ENCODE results near the gene HTR4. TPM values are rescaled to one million over a fixed set of nuclear protein-coding genes. Genes with fewer than 3 reads are reported as not detected.

HTR4 gene
- polyA plus RNA-seq, 1 experiment: not detected

GRCh38 chr5:148543727-148544126 is 110.6 kb downstream of the HTR4 start:
- DNase-seq (ENCODE audit: low read depth, low spot score): no peak
- TF ChIP-seq CTCF (IDR thresholded peaks at IDR 0.05; ENCODE audit: low read depth, low read length): no peak
- Histone ChIP-seq H3K27ac (ENCODE audit: low read depth, low read length) (no peak overlapping the region), H3K9me3 (ENCODE audit: control insufficient read depth, insufficient read depth, low read length) (no peaks in the 10 kb centered on the region), H3K4me3 (ENCODE audit: low read depth, low read length) (no peak overlapping the region), H3K27me3 (ENCODE audit: control insufficient read depth, insufficient read depth, low read length) (peaks cover 2% of the 10 kb centered on the region)
- CTCF ChIA-PET: no interaction called here
- POLR2A ChIA-PET: no interaction called here

- TF ChIP-seq CTCF (IDR thresholded peaks at IDR 0.05; ENCODE audit: low read depth, low read length): no peak
- ChIA-PET CTCF (no interaction called here), POLR2A (no interaction called here)
- Histone ChIP-seq H3K27ac (ENCODE audit: low read depth, low read length) (no peak overlapping the region), H3K9me3 (ENCODE audit: control insufficient read depth, insufficient read depth, low read length) (no peaks in the 10 kb centered on the region), H3K4me3 (ENCODE audit: low read depth, low read length) (no peak overlapping the region), H3K27me3 (ENCODE audit: control insufficient read depth, insufficient read depth, low read length) (peaks cover 2% of the 10 kb centered on the region)
- DNase-seq (ENCODE audit: low read depth, low spot score): no peak
Observed at GRCh38 chr5:148542812-148543211, 111.5 kb downstream of the HTR4 start.

- ChIA-PET POLR2A (no interaction called here), CTCF (interaction anchor here (0.7 kb wide), 1 partner anchor 146 kb away, joined by 3 read pairs; no protein-coding TSS in a partner anchor)
- no peak overlapping the region for H3K27ac ChIP-seq (ENCODE audit: low read depth, low read length)
- H3K27me3 ChIP-seq (ENCODE audit: control insufficient read depth, insufficient read depth, low read length): peaks cover 2% of the 10 kb centered on the region
- no peak overlapping the region for H3K4me3 ChIP-seq (ENCODE audit: low read depth, low read length)
- DNase-seq (ENCODE audit: low read depth, low spot score): no peak
- no peak for TF ChIP-seq CTCF (IDR thresholded peaks at IDR 0.05; ENCODE audit: low read depth, low read length)
- H3K9me3 ChIP-seq (ENCODE audit: control insufficient read depth, insufficient read depth, low read length): no peaks in the 10 kb centered on the region
Observed at GRCh38 chr5:148541054-148541835, 113.1 kb downstream of the HTR4 start.

GRCh38 chr5:148540647-148541046 is 113.7 kb downstream of the HTR4 start:
- POLR2A ChIA-PET: no interaction called here
- TF ChIP-seq CTCF (IDR thresholded peaks at IDR 0.05; ENCODE audit: low read depth, low read length): no peak
- H3K4me3 ChIP-seq (ENCODE audit: low read depth, low read length): no peak overlapping the region
- H3K9me3 ChIP-seq (ENCODE audit: control insufficient read depth, insufficient read depth, low read length): no peaks in the 10 kb centered on the region
- CTCF ChIA-PET: interaction anchor here (0.7 kb wide), 1 partner anchor 147 kb away, joined by 3 read pairs; no protein-coding TSS in a partner anchor
- DNase-seq (ENCODE audit: low read depth, low spot score): no peak
- peaks cover 2% of the 10 kb centered on the region for H3K27me3 ChIP-seq (ENCODE audit: control insufficient read depth, insufficient read depth, low read length)
- no peak overlapping the region for H3K27ac ChIP-seq (ENCODE audit: low read depth, low read length)

GRCh38 chr5:148539851-148540250 is 114.5 kb downstream of the HTR4 start:
- no peak for TF ChIP-seq CTCF (IDR thresholded peaks at IDR 0.05; ENCODE audit: low read depth, low read length)
- CTCF ChIA-PET: no interaction called here

More at GRCh38 chr5:148539851-148540250, 114.5 kb downstream of the HTR4 start:
- Histone ChIP-seq H3K9me3 (ENCODE audit: control insufficient read depth, insufficient read depth, low read length) (no peaks in the 10 kb centered on the region), H3K27ac (ENCODE audit: low read depth, low read length) (no peak overlapping the region), H3K4me3 (ENCODE audit: low read depth, low read length) (no peak overlapping the region), H3K27me3 (ENCODE audit: control insufficient read depth, insufficient read depth, low read length) (peaks cover 2% of the 10 kb centered on the region)
- no peak for DNase-seq (ENCODE audit: low read depth, low spot score)
- POLR2A ChIA-PET: no interaction called here
